Measurements from ENCODE around the gene SLC39A9. TPM values are rescaled to one million over a fixed set of nuclear protein-coding genes. Genes with fewer than 3 reads are reported as not detected.

Gene SLC39A9
- total and polyA plus RNA-seq, 9 donors = 15.9 to 54.5 (median 40.4) TPM

GRCh38 chr14:69372146-69372545 is 26.3 kb upstream of the SLC39A9 start:
- Histone ChIP-seq H3K27me3 (no peaks in the 10 kb centered on the region), H3K4me1 (ENCODE audit: insufficient read depth) (no peaks in the 10 kb centered on the region), H3K27ac (no peak overlapping the region), H3K36me3 (no peaks in the 10 kb centered on the region), H3K9me3 (no peaks in the 10 kb centered on the region), H3K4me3 (no peak overlapping the region)
- DNase-seq = no peak
- WGBS, 3 donors = 95 to 100% (median 98%) methylated on average over 3 of the region's 3 CpGs
- intact Hi-C loops (cut with DNase I) = no loop called here
- no peak for TF ChIP-seq POLR2A (IDR thresholded peaks at IDR 0.05)
- TF ChIP-seq CTCF (IDR thresholded peaks at IDR 0.05) = no peak
- no peak for TF ChIP-seq EP300 (IDR thresholded peaks at IDR 0.05)

DNA sequence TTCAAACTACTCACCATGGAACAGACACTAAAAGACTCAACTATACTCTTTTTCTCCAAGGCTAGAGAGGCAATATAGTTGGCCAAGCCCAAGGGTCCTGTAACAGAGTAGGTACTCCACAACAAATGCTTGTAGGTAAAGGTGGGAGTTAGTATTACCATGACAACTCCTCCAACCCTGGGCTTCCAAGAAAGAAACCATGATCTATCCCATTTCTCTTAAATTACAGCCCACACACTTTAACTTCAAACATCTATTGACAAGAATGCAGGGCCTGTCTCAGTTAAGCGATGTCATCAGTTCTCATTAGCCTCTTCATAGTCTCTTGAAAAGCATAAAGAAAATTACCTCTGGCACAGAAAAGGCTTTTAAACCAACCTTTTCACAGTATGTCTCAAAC is 25.4 kb upstream of the SLC39A9 start:
- DNase-seq = no peak
- H3K36me3 ChIP-seq = no peaks in the 10 kb centered on the region
- H3K4me3 ChIP-seq = no peak overlapping the region
- TF ChIP-seq CTCF (IDR thresholded peaks at IDR 0.05) (no peak), POLR2A (IDR thresholded peaks at IDR 0.05) (no peak), EP300 (IDR thresholded peaks at IDR 0.05) (no peak)
- H3K27me3 ChIP-seq = no peaks in the 10 kb centered on the region
- intact Hi-C loops (cut with DNase I) = no loop called here
- WGBS, 3 donors = 0 to 100% (median 97%) methylated on average over 1 of the region's 1 CpG
- H3K4me1 ChIP-seq (ENCODE audit: insufficient read depth) = no peaks in the 10 kb centered on the region
- no peak overlapping the region for H3K27ac ChIP-seq
- no peaks in the 10 kb centered on the region for H3K9me3 ChIP-seq

DNA sequence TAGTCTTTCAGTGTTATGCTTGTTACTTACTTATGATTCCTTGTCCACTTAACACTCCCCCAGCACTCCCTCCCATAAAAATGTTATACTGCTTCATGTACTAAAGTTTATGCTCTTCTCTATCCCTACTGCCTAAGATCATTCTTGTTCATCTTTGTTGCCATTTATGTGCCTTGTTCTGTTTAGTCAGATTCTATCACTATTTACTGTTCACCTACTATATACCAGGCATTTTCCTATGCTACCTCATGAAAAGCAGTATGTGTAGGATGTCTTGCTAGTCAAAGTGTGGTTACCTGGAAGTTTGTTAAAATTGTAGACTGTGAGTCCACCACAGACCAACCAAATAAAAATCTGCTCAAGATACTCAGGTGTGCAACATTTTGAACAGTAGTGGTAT is 24.3 kb upstream of the SLC39A9 start:
- Histone ChIP-seq H3K36me3 (no peaks in the 10 kb centered on the region), H3K9me3 (no peaks in the 10 kb centered on the region), H3K4me1 (ENCODE audit: insufficient read depth) (no peaks in the 10 kb centered on the region), H3K27ac (no peak overlapping the region), H3K4me3 (no peak overlapping the region), H3K27me3 (no peaks in the 10 kb centered on the region)
- no peak for DNase-seq
- no peak for TF ChIP-seq EP300 (IDR thresholded peaks at IDR 0.05)
- TF ChIP-seq CTCF (IDR thresholded peaks at IDR 0.05) = no peak
- no peak for TF ChIP-seq POLR2A (IDR thresholded peaks at IDR 0.05)
- intact Hi-C loops (cut with DNase I) = no loop called here

GRCh38 chr14:69375182-69375581 is 23.3 kb upstream of the SLC39A9 start:
- 85 to 96% (median 95%) methylated on average over 3 of the region's 3 CpGs for WGBS, 3 donors
- Histone ChIP-seq H3K27ac (no peak overlapping the region), H3K4me1 (ENCODE audit: insufficient read depth) (no peaks in the 10 kb centered on the region), H3K27me3 (no peaks in the 10 kb centered on the region), H3K36me3 (no peaks in the 10 kb centered on the region), H3K4me3 (no peak overlapping the region), H3K9me3 (no peaks in the 10 kb centered on the region)
- no peak for DNase-seq
- intact Hi-C loops (cut with DNase I) = no loop called here
- TF ChIP-seq EP300 (IDR thresholded peaks at IDR 0.05) (no peak), CTCF (IDR thresholded peaks at IDR 0.05) (no peak), POLR2A (IDR thresholded peaks at IDR 0.05) (no peak)

GRCh38 chr14:69375722-69376121 is 22.8 kb upstream of the SLC39A9 start:
- Histone ChIP-seq H3K4me3 (no peak overlapping the region), H3K36me3 (no peaks in the 10 kb centered on the region), H3K4me1 (ENCODE audit: insufficient read depth) (peaks cover 1% of the 10 kb centered on the region), H3K27ac (no peak overlapping the region), H3K27me3 (no peaks in the 10 kb centered on the region), H3K9me3 (no peaks in the 10 kb centered on the region)
- DNase-seq = no peak
- intact Hi-C loops (cut with DNase I) = no loop called here
- WGBS, 3 donors = 97% methylated on average over 5 of the region's 5 CpGs
- TF ChIP-seq POLR2A (IDR thresholded peaks at IDR 0.05) (no peak), EP300 (IDR thresholded peaks at IDR 0.05) (no peak), CTCF (IDR thresholded peaks at IDR 0.05) (no peak)
